Retinal pigment epithelial cell (primary cell): ENCODE measurements around the gene P4HTM.
A peak's percentile ranks its signal among the peaks of the same experiment; 100 is the strongest.

Experiments used
- DNase-seq: peaks from one replicate; pipeline ENCODE4 v3.0.0-alpha.2; 2010; ENCODE audit warnings: low read depth
- H3K4me3 ChIP-seq: 2 replicates; pipeline ENCODE4 v1.5.1; 2011; ENCODE audit warnings: mild to moderate bottlenecking, low read length, control low read depth, moderate library complexity
- CTCF ChIP-seq: conservative IDR thresholded peaks from 2 replicates; pipeline ENCODE4 v1.5.1; 2011; ENCODE audit warnings: low read depth, low read length, control low read depth, inconsistent platforms

Gene P4HTM

GRCh38 chr3:49016414-49017228, 26.6 kb downstream of the P4HTM start:
- no peak overlapping the region for H3K4me3 ChIP-seq
- TF ChIP-seq CTCF = no peak
- DNase-seq = no peak

GRCh38 chr3:49017229-49017970, 27.4 kb downstream of the P4HTM start:
- no peak for TF ChIP-seq CTCF
- H3K4me3 ChIP-seq = peak overlapping the region; percentile 73
- DNase-seq = no peak

- TF ChIP-seq CTCF = no peak
- peak within 1 kb of the TSS; percentile 73 for H3K4me3 ChIP-seq
- DNase-seq = no peak
Observed at GRCh38 chr3:49017971-49018706, 28.1 kb downstream of the P4HTM start, which contains the start of gene DALRD3. Gene DALRD3 (minus strand): TSS chr3:49018580. CDS start chr3:49018564, 16 bp downstream.

GRCh38 chr3:49018707-49019006, 28.6 kb downstream of the P4HTM start:
- DNase-seq = no peak
- TF ChIP-seq CTCF = no peak
- peak overlapping the region; percentile 73 for H3K4me3 ChIP-seq

- H3K4me3 ChIP-seq = peak overlapping the region; percentile 83
- DNase-seq = no peak
- no peak for TF ChIP-seq CTCF
Observed at GRCh38 chr3:49019941-49020329, 29.9 kb downstream of the P4HTM start.

- no peak for DNase-seq
- peak overlapping the region; percentile 83 for H3K4me3 ChIP-seq
- no peak for TF ChIP-seq CTCF
Observed at GRCh38 chr3:49020330-49021212, 30.5 kb downstream of the P4HTM start.
